ENCODE results near the gene SCARB1.

The SCARB1 gene

GRCh38 chr12:124790650-124791400, 72.8 kb downstream of the SCARB1 start:
- no peak for TF ChIP-seq FOXM1 (IDR thresholded peaks at IDR 0.05; ENCODE audit: borderline replicate concordance, low read depth)
- no peak for TF ChIP-seq ZBTB7A (IDR thresholded peaks at IDR 0.05; ENCODE audit: low read depth)

DNA sequence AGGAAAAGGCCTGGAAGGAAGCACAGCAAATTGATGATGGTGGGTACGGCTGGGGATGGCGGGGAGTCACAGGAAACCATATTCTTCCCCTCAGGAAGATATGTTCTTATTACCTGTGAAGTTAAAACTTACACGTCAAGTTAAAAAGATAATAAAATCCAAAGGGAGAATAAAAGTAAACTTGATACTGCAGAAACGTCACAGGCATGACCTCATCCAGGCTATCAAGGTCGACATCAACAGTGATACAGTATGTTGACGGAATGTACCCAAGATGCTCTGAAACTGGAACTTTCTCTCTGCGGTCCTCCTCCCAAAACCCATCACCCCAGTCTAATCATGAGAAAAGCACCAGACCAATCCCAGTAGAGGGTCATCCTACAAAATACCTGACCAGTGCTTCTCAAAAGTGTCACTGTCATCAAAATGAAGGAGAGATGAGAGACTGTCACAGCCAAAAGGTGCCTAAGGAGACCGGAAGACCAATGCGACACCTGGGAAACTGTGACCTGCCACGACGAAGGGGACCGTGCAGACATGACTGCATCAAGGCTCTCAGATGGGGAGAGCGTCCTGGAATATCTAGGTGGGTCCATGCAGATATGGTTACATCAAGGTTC, 74.6 kb downstream of the SCARB1 start:
- TF ChIP-seq CEBPB (IDR thresholded peaks at IDR 0.05) = no peak
- no peak for TF ChIP-seq EGR1 (IDR thresholded peaks at IDR 0.05)
- no peak for TF ChIP-seq YY1 (IDR thresholded peaks at IDR 0.05; ENCODE audit: low read depth)
- no peak for TF ChIP-seq TEAD4 (IDR thresholded peaks at IDR 0.05)
- no peak for TF ChIP-seq ZBTB7A (IDR thresholded peaks at IDR 0.05; ENCODE audit: low read depth)
- TF ChIP-seq TCF12 (IDR thresholded peaks at IDR 0.05; ENCODE audit: low read depth) = no peak
- no peak for TF ChIP-seq FOXM1 (IDR thresholded peaks at IDR 0.05; ENCODE audit: borderline replicate concordance, low read depth)
- no peak for TF ChIP-seq CREB1 (IDR thresholded peaks at IDR 0.05; ENCODE audit: low read depth)
- TF ChIP-seq EP300 (IDR thresholded peaks at IDR 0.05; ENCODE audit: borderline replicate concordance) = no peak
- TF ChIP-seq, protein P1, sequence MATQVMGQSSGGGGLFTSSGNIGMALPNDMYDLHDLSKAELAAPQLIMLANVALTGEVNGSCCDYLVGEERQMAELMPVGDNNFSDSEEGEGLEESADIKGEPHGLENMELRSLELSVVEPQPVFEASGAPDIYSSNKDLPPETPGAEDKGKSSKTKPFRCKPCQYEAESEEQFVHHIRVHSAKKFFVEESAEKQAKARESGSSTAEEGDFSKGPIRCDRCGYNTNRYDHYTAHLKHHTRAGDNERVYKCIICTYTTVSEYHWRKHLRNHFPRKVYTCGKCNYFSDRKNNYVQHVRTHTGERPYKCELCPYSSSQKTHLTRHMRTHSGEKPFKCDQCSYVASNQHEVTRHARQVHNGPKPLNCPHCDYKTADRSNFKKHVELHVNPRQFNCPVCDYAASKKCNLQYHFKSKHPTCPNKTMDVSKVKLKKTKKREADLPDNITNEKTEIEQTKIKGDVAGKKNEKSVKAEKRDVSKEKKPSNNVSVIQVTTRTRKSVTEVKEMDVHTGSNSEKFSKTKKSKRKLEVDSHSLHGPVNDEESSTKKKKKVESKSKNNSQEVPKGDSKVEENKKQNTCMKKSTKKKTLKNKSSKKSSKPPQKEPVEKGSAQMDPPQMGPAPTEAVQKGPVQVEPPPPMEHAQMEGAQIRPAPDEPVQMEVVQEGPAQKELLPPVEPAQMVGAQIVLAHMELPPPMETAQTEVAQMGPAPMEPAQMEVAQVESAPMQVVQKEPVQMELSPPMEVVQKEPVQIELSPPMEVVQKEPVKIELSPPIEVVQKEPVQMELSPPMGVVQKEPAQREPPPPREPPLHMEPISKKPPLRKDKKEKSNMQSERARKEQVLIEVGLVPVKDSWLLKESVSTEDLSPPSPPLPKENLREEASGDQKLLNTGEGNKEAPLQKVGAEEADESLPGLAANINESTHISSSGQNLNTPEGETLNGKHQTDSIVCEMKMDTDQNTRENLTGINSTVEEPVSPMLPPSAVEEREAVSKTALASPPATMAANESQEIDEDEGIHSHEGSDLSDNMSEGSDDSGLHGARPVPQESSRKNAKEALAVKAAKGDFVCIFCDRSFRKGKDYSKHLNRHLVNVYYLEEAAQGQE (IDR thresholded peaks at IDR 0.05; ENCODE audit: low read depth) = no peak

- peak; percentile 85 for TF ChIP-seq YY1 (IDR thresholded peaks at IDR 0.05; ENCODE audit: low read depth)
- TF ChIP-seq MAX (IDR thresholded peaks at IDR 0.05) = 0 out of 2 replicates have a peak, but pooled peaks have one; percentile 14
- no peak for TF ChIP-seq CREB1 (IDR thresholded peaks at IDR 0.05; ENCODE audit: low read depth)
- TF ChIP-seq USF1 (IDR thresholded peaks at IDR 0.05) = peak; percentile 99
- no peak for TF ChIP-seq CEBPB (IDR thresholded peaks at IDR 0.05)
- TF ChIP-seq TAF1 (IDR thresholded peaks at IDR 0.05; ENCODE audit: low read depth) = peak; percentile 47; the same call in 1 of the 2 replicates
Observed at GRCh38 chr12:124786061-124786964, 77.4 kb downstream of the SCARB1 start.

- no peak for TF ChIP-seq ZBTB7A (IDR thresholded peaks at IDR 0.05; ENCODE audit: low read depth)
- TF ChIP-seq EP300 (IDR thresholded peaks at IDR 0.05; ENCODE audit: borderline replicate concordance) = no peak
- TF ChIP-seq RAD21 (IDR thresholded peaks at IDR 0.05; ENCODE audit: low read depth) = no peak
- TF ChIP-seq TEAD4 (IDR thresholded peaks at IDR 0.05) = no peak
- TF ChIP-seq YY1 (IDR thresholded peaks at IDR 0.05; ENCODE audit: low read depth) = no peak
- no peak for TF ChIP-seq USF1 (IDR thresholded peaks at IDR 0.05)
- TF ChIP-seq MAX (IDR thresholded peaks at IDR 0.05) = no peak
- TF ChIP-seq TAF1 (IDR thresholded peaks at IDR 0.05; ENCODE audit: low read depth) = no peak
- no peak for TF ChIP-seq CEBPB (IDR thresholded peaks at IDR 0.05)
- TF ChIP-seq TCF12 (IDR thresholded peaks at IDR 0.05; ENCODE audit: low read depth) = no peak
- TF ChIP-seq EGR1 (IDR thresholded peaks at IDR 0.05) = no peak
Observed at GRCh38 chr12:124784871-124785572, 78.6 kb downstream of the SCARB1 start.

DNA sequence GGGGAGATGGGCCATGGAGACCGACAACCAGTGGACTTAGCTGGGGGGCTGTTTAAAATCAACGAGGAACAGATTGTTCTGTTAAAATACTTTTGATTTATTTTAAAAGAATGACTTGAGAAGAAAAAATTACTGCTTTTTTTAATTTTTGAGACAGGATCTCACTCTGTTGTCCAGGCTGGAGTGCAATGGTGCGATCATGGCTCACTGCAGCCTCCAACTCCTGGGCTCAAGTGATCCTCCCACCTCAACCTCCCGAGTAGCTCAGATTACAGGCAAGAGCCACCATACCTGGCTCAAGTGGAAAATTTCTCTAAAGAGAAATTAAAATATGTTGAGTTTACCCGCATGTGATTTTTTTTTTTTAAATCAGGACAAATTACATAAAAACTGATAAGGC, 80.6 kb downstream of the SCARB1 start:
- TF ChIP-seq CEBPB (IDR thresholded peaks at IDR 0.05) = no peak
- TF ChIP-seq YY1 (IDR thresholded peaks at IDR 0.05; ENCODE audit: low read depth) = no peak
- no peak for TF ChIP-seq CREB1 (IDR thresholded peaks at IDR 0.05; ENCODE audit: low read depth)
- TF ChIP-seq NFIC (IDR thresholded peaks at IDR 0.05) = no peak
- TF ChIP-seq, protein P1 (IDR thresholded peaks at IDR 0.05; ENCODE audit: low read depth) = no peak
- no peak for TF ChIP-seq EP300 (IDR thresholded peaks at IDR 0.05; ENCODE audit: borderline replicate concordance)
- TF ChIP-seq ZBTB7A (IDR thresholded peaks at IDR 0.05; ENCODE audit: low read depth) = no peak
- no peak for TF ChIP-seq FOXM1 (IDR thresholded peaks at IDR 0.05; ENCODE audit: borderline replicate concordance, low read depth)
- no peak for TF ChIP-seq TAF1 (IDR thresholded peaks at IDR 0.05; ENCODE audit: low read depth)
- TF ChIP-seq MAX (IDR thresholded peaks at IDR 0.05) = no peak

Measured in Ishikawa (cell line).